Kidney epithelial cell (primary cell): ENCODE data around the gene GOLT1A. TPM values are rescaled to one million over a fixed set of nuclear protein-coding genes. Genes with fewer than 3 reads are reported as not detected.

Experiments
- DNase-seq: peaks from one replicate; pipeline ENCODE4 v3.0.0-alpha.2; 2010; ENCODE audit warnings: low read depth
- H3K27me3 ChIP-seq: 2 replicates; pipeline ENCODE4 v1.6.0; 2011; ENCODE audit warnings: low read length; ENCODE audit not compliant: control insufficient read depth, insufficient read depth
- H3K36me3 ChIP-seq: 2 replicates; pipeline ENCODE4 v1.5.1; 2011; ENCODE audit warnings: low read length; ENCODE audit not compliant: control insufficient read depth, insufficient read depth
- H3K4me3 ChIP-seq: 2 replicates; pipeline ENCODE4 v1.5.1; 2011; ENCODE audit warnings: low read depth, mild to moderate bottlenecking, control low read depth, low read length
- CTCF ChIP-seq: IDR thresholded peaks from 2 replicates; pipeline ENCODE4 v1.5.1; 2011; ENCODE audit warnings: mild to moderate bottlenecking, moderate library complexity, low read length, control low read depth, inconsistent platforms; ENCODE audit not compliant: insufficient read depth, poor library complexity, severe bottlenecking
- total RNA-seq: library from RNA; depleted of rRNA; stranded (reverse); fragments of >200 nt; gene quantifications from 2 replicates; pipeline ENCODE4 v1.2.3, GENCODE V29; 2015

Gene GOLT1A
- total RNA-seq, 1 donor from 2014 or later: 5.0 TPM

GRCh38 chr1:204250428-204251030 is 36.7 kb upstream of the GOLT1A start:
- Histone ChIP-seq H3K36me3 (no peaks in the 10 kb centered on the region), H3K27me3 (no peaks in the 10 kb centered on the region), H3K4me3 (no peak overlapping the region)
- DNase-seq: no peak
- TF ChIP-seq CTCF: no peak

- Histone ChIP-seq H3K36me3 (no peaks in the 10 kb centered on the region), H3K27me3 (no peaks in the 10 kb centered on the region), H3K4me3 (no peak overlapping the region)
- TF ChIP-seq CTCF: no peak
- DNase-seq: no peak
These were observed 36.1 kb upstream of the GOLT1A start for GRCh38 chr1:204249736-204250427.

GRCh38 chr1:204248954-204249353 is 35.2 kb upstream of the GOLT1A start:
- Histone ChIP-seq H3K27me3 (no peaks in the 10 kb centered on the region), H3K36me3 (no peaks in the 10 kb centered on the region), H3K4me3 (no peak overlapping the region)
- TF ChIP-seq CTCF: no peak
- DNase-seq: no peak

GRCh38 chr1:204246876-204247275 is 33.1 kb upstream of the GOLT1A start:
- H3K36me3 ChIP-seq: no peaks in the 10 kb centered on the region
- H3K27me3 ChIP-seq: no peaks in the 10 kb centered on the region
- no peak for TF ChIP-seq CTCF
- H3K4me3 ChIP-seq: no peak overlapping the region
- no peak for DNase-seq

- Histone ChIP-seq H3K4me3 (no peak overlapping the region), H3K27me3 (no peaks in the 10 kb centered on the region), H3K36me3 (no peaks in the 10 kb centered on the region)
- TF ChIP-seq CTCF: no peak
- DNase-seq: no peak
These were observed 29.1 kb upstream of the GOLT1A start for GRCh38 chr1:204242920-204243319.

- TF ChIP-seq CTCF: no peak
- DNase-seq: no peak
- no peaks in the 10 kb centered on the region for H3K27me3 ChIP-seq
- no peaks in the 10 kb centered on the region for H3K36me3 ChIP-seq
- H3K4me3 ChIP-seq: no peak overlapping the region
These were observed 28.1 kb upstream of the GOLT1A start for GRCh38 chr1:204241914-204242313.
